A549 (cell line): ENCODE results near the gene MIPOL1.

Experiments
- CTCF ChIP-seq: fragments of >200 bp; sonication (Bioruptor Twin); formaldehyde crosslinking; IDR thresholded peaks from 3 replicates; pipeline ENCODE4 v1.5.1; 2016
- ESRRA ChIP-seq: fragments of 150-350 bp; IDR thresholded peaks from 2 replicates; pipeline ENCODE4 v1.6.1; 2014; ENCODE audit warnings: mild to moderate bottlenecking, low read length, borderline replicate concordance
- POLR2A ChIP-seq: IDR thresholded peaks from 2 replicates; pipeline ENCODE4 v1.6.1; 2012; ENCODE audit warnings: mild to moderate bottlenecking, low read length
- SMC3 ChIP-seq: fragments of >200 bp; sonication (Bioruptor Twin); formaldehyde crosslinking; IDR thresholded peaks from 3 replicates; pipeline ENCODE4 v1.6.1; 2018; ENCODE audit warnings: inconsistent platforms
- TF ChIP-seq, protein P1 (sequence below): IDR thresholded peaks from 2 replicates; pipeline ENCODE4 v1.6.1; 2012

- TF ChIP-seq SMC3 (no peak), CTCF (no peak), ESRRA (no peak), POLR2A (no peak)
- TF ChIP-seq, protein P1, sequence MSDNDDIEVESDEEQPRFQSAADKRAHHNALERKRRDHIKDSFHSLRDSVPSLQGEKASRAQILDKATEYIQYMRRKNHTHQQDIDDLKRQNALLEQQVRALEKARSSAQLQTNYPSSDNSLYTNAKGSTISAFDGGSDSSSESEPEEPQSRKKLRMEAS, result no peak
Observed at GRCh38 chr14:37417833-37418232, 220.1 kb downstream of the MIPOL1 start.
